T-helper 2 cell treated with Interferon-gamma antibody and Interleukin-4, amounts not matched to agents 100 ng/mL and 5 ng/mL, for 36 hours (primary cell): ENCODE measurements around the gene LRRC36. TPM values are rescaled to one million over a fixed set of nuclear protein-coding genes. Genes with fewer than 3 reads are reported as not detected.

Experiments
- intact Hi-C: fragments of 100-400 bp; cut with micrococcal nuclease; formaldehyde crosslinking; loops from one replicate; pipeline ENCODE4 v1.15.1; 2023
- total RNA-seq: library from RNA; stranded (reverse); gene quantifications from 2 replicates; pipeline ENCODE4 v1.2.3, GENCODE V29; 2022

LRRC36 gene
- total RNA-seq, 1 donor from 2014 or later = not detected

- intact Hi-C loops = no loop called here
These were observed 94.4 kb downstream of the LRRC36 start for GRCh38 chr16:67421030-67421429.

GRCh38 chr16:67423015-67423414 is 96.4 kb downstream of the LRRC36 start:
- intact Hi-C loops = no loop called here

- intact Hi-C loops = no loop called here
These were observed 97.1 kb downstream of the LRRC36 start for GRCh38 chr16:67423611-67424260.

- intact Hi-C loops = no loop called here
These were observed 97.6 kb downstream of the LRRC36 start for GRCh38 chr16:67424261-67424615.

GRCh38 chr16:67425061-67425460 is 98.4 kb downstream of the LRRC36 start:
- intact Hi-C loops = no loop called here

- intact Hi-C loops = no loop called here
These were observed 99.0 kb downstream of the LRRC36 start for GRCh38 chr16:67425580-67425979.

- intact Hi-C loops = no loop called here
These were observed 99.4 kb downstream of the LRRC36 start for GRCh38 chr16:67426022-67426421.

- intact Hi-C loops = no loop called here
These were observed 100.3 kb downstream of the LRRC36 start for GRCh38 chr16:67426950-67427349.

GRCh38 chr16:67428146-67428731 is 101.6 kb downstream of the LRRC36 start:
- intact Hi-C loops = loop anchor here (1.0 kb wide), 2 partner anchors 19 to 37 kb away; no protein-coding TSS in a partner anchor

GRCh38 chr16:67429053-67429798 is 102.6 kb downstream of the LRRC36 start:
- intact Hi-C loops = no loop called here

GRCh38 chr16:67429799-67430503 is 103.3 kb downstream of the LRRC36 start:
- intact Hi-C loops = no loop called here

GRCh38 chr16:67430504-67430976 is 103.9 kb downstream of the LRRC36 start:
- intact Hi-C loops = no loop called here

- intact Hi-C loops = no loop called here
These were observed 104.6 kb downstream of the LRRC36 start, which contains the start of gene HSD11B2 for GRCh38 chr16:67430977-67431774. HSD11B2 (plus strand) TSS chr16:67431121; CDS start chr16:67431249, 128 bp downstream.

GRCh38 chr16:67431775-67432505 is 105.3 kb downstream of the LRRC36 start:
- intact Hi-C loops = no loop called here

- intact Hi-C loops = no loop called here
These were observed 105.9 kb downstream of the LRRC36 start for GRCh38 chr16:67432506-67432890.

GRCh38 chr16:67433131-67433719 is 106.6 kb downstream of the LRRC36 start:
- intact Hi-C loops = no loop called here
